Urothelium cell line (cell line): ENCODE results near the gene FADS6.
A peak's percentile ranks its signal among the peaks of the same experiment; 100 is the strongest.
"Not testable (repeated sequence)": the region's sequence is repeated elsewhere in the genome, so short reads cannot be mapped to it uniquely, and the experiment has no call there.

Experiments
- DNase-seq: peaks from one replicate; pipeline ENCODE4 v3.0.0; 2011; ENCODE audit warnings: low spot score, mixed read lengths
- FAIRE-seq: peaks from 2 replicates; lab custom pipeline; 2011; peaks lifted over from hg19 to GRCh38; lab: Jason Lieb, UNC

The FADS6 gene

DNA sequence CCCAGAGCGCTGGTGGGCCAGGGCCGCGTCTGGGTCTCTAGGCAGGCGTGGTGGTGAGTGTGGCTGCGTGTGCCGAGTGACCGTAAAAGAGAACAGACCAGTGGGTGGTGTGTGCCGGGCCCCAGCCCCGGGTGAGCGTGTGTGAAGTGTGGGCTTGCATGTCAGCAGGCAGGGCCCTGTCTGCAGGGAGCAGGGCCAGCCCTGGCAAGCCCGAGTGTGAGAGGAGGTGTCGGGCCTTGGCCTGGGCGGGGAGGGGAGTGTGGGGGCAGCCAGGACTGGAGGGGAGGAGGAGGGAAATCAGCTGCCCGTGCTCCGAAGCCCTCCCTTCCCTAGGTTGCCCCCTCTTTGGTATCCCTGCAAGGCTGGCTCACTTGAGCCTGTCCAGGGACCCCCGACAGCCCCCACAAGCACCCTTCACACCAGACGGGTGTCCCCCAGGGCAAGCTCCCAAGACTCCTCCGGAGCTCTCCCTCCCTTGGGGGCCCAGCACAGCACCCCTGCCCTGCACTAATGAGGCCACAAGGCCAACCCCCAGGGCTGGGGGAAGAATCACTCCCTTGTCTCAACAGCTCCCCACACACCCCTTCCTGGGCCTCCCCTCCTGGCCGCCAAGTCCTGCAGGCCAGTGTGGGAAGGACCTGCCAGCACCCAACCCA is 27.7 kb upstream of the FADS6 start:
- FAIRE-seq, result peak; percentile 32

DNA sequence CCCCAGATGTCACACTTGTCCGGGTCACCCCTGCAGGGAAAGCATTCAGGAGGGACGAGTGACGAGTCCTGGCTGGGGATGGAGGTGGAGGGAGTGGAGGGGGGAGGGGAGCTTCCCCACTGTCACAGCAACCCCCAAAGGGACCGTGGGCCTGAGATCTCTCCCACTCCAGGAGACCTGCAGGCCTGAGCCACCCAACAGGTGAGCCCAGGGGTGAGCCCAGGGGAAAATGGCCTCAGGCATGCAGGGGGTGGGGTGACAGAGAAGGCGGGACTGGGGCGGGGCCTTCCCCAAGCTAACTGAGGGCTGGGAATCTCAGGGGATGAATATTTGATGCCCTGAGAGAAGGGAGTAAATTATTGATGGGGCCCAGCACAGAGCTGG is 27.2 kb upstream of the FADS6 start:
- peak; percentile 17 for FAIRE-seq
- DNase-seq, result no peak

More for the DNA sequence above, 27.7 kb upstream of the FADS6 start:
- DNase-seq, result no peak

DNA sequence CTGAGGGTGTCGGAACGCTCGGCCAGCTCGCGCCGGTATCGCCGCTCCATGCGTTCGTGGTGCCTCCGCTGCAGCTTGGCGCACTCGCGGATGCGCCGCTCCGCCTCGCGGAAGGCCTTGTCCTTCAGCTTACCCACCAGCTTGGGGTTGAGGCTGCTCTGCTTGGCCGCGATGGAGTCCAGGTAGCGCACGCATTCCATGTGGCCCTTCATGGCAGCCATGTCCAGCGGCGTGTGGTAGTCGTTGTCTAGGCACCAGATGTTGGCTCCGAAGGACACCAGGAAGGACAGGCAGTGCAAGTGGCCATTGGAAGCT is 26.8 kb upstream of the FADS6 start:
- FAIRE-seq (peak; percentile 35), DNase-seq (no peak)

DNA sequence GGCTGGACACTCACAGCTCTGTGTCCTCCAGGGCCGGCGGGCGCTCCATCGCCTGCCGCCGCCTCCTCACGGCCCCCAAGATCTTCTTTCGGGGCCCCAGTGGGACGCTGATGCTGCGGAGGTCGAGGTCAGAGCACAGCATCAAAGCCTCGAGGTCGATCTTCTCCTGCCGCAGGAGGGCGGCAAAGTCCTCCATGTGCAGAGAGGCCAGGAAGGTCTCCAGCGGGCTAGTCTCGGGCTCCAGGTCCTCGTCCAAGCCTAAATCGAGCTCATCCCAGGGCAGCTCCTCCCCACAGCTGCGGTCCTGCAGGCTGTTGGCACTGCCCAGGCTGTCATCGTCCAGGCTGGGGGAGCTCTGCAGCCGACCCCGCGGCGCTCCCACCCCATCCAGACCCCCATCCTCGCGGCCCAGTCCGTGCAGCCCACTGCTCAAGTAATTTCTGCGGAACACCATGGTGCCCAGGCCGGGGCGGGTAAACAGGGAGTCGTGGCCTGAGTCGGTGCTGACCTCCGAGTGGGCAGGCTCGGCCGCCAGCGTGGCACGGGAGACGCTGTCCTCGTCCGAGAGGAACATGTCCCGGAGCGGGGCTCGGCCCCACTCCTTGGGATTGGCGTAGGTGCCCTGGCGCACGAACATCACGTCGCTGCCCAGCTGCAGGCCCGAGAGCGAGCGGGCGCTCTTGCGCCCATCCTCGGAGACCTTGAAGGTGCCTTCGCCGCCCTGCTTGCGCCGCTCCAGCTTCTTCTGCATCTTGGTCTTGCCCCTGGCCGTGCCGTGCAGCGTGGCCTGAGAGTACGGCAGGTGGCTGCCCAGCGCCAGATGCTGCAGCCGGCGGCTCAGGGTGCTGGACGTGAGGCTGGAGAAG is 26.2 kb upstream of the FADS6 start:
- FAIRE-seq (no peak), DNase-seq (no peak)

DNA sequence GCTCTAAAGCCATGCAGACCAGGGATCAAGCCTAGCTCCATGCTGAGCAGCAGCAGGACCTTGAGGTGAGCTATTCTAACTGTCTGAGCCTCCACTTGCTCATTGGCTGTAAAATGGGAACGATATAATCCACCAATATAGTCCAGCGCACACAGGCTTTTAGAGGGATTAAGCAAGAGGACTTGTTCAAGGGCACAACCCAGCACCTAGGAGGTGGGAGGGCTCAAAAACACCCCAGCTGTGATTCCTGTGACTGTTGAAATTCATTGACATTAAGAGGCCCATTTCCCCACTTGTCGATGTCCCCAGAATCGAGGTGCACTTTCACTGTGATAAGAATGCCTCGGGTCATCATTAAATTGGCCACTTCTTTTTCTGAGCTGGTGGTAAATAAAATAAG is 25.5 kb upstream of the FADS6 start:
- FAIRE-seq (peak; percentile 9), DNase-seq (no peak)

DNA sequence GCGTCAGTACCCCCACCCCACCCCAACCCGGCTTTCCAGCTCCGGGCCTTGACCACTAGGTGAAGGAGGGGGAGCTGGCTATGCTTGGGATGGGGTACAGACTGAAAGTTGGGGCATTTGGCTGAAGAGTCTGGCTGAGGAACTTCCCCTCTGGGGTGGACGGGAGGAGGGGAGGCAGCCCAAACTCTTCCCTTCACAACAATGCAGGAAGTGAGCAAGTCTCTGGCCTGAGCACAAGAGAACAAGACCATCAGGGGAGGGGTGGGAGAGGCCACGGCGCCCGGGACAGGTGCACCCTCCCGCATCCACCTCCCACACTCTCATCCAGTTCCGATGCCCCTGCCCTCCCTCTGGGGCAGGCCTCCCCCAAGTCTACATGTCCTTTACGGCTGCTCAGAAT is 24.0 kb upstream of the FADS6 start:
- no peak for FAIRE-seq

DNA sequence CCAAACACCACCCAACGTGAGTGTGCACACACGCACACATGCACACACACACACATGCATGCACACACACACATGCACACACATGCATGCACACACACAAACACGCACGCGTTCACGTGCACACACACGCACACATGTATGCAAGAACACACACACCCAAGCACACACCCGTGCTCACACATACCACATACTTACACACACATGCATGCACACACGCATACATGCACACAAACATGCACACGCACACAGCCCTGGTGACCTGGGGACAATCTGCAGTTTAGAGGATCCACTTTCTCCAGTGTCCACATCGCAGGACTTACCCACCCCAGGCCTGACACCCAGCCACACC is 23.4 kb upstream of the FADS6 start:
- DNase-seq, result no peak
- FAIRE-seq, result peak; percentile 99

More for the DNA sequence above, 24.0 kb upstream of the FADS6 start:
- no peak for DNase-seq

DNA sequence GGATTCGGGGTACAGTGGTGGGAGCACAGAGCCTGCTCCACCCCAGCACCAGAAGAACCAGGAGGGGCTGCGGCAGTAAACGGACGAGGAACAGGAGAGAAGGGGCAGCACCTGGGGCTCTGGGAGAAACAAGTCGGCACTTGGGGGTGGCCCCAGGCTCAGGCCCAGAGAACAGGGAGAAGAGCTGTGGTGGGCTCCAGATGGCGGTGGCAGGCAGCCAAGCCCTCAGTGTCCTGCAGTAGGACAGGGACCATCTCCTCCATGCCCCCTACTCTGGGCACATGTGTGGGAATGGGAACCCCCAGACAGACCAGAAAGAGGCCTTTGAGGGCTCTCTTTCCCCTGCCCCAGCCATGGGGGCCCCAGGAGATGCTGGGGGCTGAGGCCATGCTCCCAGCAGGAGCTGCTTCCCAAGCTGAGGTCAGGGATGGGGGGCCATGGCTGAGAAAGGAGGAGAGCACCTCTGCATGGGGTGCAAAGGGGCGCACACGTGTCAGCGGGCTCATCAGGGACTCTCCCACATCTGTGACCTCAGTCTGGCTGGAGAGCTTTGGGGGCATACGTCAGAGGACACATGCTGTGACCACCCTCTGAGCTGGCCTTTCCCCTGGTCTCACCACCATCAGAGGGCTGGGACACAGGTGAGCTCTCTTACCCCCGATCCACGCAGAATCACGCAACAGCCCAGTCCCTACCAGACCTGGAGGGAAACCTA is 22.9 kb upstream of the FADS6 start:
- FAIRE-seq, result no peak
- DNase-seq, result no peak

DNA sequence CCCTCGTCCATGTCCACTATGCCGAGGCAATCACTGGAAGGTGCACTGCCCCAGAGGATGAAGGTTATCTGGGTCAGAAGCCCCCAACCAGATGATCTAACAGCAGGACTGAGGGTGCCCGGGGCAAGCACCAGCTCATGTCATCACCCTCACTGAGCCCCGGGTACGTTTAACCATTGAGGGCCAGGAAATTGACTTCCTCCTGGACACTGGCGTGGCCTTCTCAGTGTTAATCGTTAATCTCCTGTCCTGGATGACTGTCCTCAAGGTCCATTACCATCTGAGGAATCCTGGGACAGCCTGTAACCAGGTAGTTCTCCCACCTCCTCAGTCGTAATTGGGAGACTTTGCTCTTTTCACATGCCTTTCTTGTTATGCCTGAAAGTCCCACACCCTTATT is 18.0 kb upstream of the FADS6 start:
- DNase-seq, FAIRE-seq: not testable (repeated sequence)

DNA sequence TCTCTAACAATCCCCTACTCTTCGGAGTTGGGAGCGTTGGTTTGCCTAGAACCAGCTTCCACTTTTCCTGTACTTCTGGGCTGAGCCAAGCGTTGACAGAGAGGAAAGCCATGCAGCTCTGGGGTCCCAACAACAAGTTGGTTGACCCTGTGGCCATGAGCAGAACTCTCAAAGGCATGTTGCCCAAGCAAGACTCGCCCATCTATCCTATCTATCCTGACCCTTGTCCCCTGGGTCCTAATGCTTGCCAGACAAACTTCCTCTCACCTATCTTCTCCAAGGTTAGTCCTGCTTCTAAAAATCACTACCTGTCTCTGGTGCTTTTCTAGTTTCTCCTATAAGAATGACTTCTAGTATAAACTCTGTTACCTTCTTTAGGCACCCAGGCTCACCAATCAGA is 15.7 kb upstream of the FADS6 start:
- FAIRE-seq, DNase-seq: not testable (repeated sequence)

DNA sequence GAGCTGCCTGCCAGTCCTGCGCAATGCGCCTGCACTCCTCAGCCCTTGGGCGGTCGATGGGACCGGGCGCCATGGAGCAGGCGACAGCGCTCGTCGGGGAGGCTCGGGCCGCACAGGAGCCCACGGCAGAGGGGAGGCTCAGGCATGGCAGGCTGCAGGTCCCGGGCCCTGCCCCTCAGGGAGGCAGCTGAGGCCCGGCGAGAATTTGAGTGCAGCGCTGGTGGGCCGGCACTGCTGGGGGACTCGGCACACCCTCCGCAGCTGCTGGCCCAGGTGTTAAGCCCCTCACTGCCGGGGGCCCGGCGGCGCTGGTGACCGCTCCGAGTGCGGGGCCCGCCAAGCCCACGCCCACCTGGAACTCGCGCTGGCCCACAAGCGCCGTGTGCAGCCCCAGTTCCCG is 13.6 kb upstream of the FADS6 start:
- FAIRE-seq (no peak), DNase-seq (no peak)

DNA sequence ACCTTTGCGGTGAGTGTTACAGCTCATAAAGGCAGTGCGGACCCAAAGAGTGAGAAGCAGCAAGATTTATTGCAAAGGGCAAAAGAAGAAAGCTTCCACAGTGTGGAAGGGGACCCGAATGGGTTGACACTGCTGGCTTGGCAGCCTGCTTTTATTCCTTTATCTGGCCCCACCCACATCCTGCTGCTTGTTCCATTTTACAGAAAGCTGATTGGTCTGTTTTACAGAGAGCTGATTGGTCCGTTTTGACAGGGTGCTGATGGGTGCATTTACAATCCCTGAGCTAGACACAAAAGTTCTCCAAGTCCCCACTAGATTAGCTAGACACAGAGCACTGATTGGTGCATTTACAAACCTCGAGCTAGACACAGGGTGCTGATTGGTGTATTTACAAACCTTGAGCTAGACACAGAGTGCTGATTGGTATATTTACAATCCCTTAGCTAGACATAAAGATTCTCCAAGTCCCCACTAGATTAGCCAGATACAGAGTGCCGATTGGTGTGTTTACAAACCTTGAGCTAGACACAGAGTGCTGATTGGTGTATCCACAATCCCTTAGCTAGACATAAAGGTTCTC is 12.9 kb upstream of the FADS6 start:
- not testable (repeated sequence) for DNase-seq

DNA sequence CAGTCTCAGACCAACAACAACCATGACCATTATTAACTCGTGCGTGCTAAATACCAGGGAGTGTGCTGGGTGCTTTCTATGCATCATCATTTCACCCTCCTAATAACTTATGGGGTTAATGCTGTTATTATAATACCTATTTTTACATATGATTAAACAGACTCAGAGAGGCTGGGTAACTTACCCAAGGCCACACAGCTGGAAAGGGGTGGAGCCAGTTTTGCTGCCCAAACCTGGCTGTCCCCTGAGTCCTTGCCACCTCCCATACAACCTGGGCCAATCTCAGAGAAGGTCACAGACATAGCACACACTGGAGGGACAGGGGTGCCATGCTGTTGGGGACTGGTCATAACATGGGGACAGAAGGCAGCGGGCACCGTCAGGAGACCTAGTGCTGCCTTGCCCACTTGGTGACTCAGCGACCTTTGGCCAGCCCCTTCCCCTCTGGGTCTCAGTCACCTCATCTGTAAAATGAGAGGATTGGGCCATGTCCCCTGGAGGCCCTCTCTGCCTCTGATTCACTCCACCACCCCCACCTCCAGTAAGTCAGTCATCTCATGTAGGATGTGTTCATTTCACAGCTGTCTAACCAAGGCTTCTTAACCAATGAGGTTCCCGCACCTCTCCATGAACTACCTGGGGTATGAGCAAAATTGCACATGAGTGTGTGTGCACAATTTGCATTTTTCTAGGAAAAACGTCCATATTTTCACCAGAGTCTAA is 11.4 kb upstream of the FADS6 start:
- peak; percentile 94 for FAIRE-seq
- no peak for DNase-seq

More for the DNA sequence above, 12.9 kb upstream of the FADS6 start:
- FAIRE-seq, result not testable (repeated sequence)

DNA sequence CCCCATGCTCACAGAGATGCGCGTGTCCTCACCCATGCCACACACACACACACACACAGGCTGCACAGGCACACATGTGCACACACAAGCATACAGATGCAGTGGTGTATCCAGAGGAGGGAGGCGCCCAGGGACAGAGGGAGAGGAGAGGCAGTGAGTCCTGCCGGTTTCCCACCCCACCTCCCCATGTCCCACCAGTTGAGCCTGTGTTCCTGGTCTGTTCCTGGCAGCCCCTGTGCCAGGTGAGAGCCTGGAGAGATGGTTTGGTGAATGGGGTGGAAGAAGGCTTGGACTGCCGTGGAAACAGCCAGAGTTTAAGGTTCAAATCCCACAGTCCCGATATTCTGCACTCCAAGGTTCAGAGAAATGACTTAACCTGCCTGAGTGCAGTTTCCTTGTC is 10.2 kb upstream of the FADS6 start:
- no peak for DNase-seq
- peak; percentile 20 for FAIRE-seq

DNA sequence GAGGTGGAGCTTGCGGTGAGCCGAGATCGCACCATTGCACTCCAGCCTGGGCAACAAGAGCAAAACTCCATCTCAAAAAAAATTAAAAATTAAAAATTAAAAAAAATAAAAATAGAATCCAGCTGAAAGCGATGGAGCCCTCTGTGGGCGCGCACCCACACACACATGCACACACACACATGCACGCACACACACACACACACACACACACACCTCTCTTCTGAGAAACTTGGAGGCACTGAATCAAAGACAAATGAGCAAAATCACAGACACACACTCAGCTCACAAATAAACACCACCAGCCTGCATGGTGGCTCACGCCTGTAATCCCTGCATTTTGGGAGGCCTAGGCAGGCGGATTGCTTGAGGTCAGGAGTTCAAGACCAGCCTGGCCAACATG is 9.6 kb upstream of the FADS6 start:
- FAIRE-seq, result no peak
- no peak for DNase-seq

DNA sequence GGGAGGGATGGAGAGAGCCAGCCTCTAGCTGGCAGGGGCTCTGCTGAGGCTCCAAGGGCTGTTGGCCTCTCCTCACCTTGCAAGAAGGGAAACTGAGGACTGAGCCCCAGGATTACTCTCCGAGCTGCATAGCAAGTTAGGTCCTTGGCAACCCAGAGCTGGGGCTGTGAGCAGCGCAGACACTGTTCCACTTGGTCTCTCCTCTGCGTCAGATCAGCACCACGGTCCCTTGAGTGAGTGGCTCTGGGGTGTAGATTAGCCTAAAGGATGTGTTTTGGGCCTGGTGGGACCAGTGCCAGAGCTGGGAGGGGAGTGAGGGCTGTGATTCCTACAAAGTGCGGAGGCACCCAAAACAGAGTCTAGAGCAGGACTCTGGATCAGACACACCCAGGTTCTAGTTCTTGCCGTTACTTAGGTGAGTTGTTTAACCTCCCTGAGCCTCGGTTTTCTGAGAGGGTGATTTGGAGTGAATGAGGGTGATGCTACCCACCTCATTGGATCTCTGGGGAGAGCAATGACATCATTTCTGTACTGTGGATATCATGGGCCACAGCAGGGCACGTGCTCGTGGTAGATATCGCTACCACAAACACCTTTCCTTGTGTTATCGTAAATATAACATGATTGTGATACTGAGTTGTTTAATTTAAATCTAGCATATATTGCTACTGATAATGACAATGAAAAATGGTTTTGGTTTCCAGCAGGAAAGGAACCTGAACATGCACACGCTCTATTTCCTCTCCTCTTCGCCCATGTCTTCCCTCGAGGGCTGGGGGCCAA is 8.1 kb upstream of the FADS6 start:
- no peak for DNase-seq
- no peak for FAIRE-seq

DNA sequence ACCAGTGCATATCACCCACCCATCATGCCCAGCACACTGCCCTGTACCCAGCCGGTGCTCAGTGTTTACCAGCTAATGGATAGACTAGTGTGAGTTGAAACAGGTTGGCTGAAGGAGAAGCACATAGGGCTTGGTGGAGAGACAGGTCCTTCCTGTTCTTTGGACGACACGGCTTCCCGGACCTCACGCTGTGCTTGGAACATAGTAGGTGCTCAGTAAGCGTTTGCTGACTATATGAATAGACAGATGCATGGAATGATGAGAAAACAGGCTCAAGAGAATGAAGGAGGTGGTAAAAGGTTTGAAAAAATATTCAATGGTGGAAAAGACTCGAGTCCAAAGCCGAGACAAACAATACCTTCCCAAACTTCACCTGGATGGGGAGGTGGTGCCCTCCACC is 6.8 kb upstream of the FADS6 start:
- FAIRE-seq (peak; percentile 72), DNase-seq (no peak)

DNA sequence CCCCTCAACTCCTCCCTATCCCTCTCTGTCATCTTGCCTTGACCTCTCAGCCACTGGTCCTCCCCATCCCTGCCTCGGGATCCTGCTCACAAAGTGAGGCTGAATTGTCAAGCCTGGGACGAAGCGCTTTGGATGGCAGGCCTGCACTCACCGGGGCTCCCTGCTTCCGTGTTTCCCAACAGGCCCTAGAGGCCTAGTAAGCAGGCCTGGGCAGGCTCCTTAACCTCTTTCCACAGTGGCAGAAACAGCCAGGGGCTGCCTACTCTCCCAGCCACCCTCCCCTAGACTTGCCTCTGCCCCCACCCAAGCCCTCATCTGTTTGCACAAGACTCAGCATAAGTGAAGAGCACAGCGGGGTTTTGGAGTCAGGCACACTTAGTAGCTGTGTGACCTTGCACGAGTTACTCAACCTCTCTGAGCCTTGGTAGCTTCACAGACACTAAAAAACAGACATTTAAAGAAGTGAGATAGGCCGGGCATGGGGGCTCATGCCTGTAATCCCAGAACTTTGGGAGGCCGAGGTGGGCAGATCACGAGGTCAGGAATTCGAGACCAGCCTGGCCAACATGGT is 5.0 kb upstream of the FADS6 start:
- no peak for DNase-seq
- no peak for FAIRE-seq

DNA sequence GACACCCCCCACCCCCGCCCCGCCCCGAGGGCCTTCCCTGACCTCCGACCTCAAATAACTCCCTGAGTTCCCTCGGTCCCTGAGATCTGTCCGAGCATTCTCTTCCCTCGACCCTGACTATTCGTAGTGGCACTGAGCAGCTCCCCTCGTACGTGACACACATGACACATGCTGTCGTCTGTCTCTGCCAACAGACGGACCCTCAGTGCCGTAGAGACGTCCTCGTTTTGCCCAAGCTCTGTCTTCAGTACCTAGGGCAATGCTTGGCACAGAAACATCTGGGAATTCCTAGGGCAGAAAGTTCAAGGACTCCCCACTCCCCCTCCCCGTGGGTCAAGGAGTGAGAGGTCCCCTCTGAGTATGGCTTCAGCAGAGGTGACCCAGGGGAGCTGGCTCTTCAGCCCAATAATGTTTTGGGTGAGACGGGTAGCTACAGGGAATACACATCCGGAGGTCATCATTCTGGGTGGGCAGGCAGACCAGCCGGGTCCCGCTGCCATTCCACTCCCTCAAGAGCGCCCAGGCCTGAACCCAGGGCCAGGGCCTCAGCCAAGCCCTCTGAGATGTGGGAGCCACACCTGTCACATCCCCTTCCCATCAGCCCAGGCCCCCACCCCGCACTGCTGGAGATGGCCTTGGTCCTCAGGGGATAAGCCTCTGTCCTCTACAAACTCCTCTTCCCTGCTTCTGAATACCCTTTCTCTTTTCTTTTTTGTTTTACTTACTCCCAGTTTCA is 671 bp upstream of the FADS6 start:
- DNase-seq (no peak), FAIRE-seq (no peak)
